ENCODE measurements around the gene LAMA5. TPM values are rescaled to one million over a fixed set of nuclear protein-coding genes. Genes with fewer than 3 reads are reported as not detected.

LAMA5 gene
- total and polyA plus RNA-seq, 2 donors (not counting 1 experiment from before 2014, with no cell fraction given): 52.9 to 83.5 TPM

GRCh38 chr20:62409086-62409853, 42.2 kb upstream of the LAMA5 start:
- intact Hi-C loops (cut with micrococcal nuclease): loop anchor here (5.0 kb wide), 1 partner anchor 528 kb away; the partner anchor contains the start of gene GID8
- no peaks in the 10 kb centered on the region for H3K9me3 Mint-ChIP-seq (ENCODE audit: insufficient read depth)
- no peaks in the 10 kb centered on the region for H3K36me3 ChIP-seq (replicated peaks in 1 of 2; ENCODE audit: control extremely low read depth in 1 of 2, control insufficient read depth in 1 of 2, extremely low read depth in 1 of 2, insufficient read depth in 2 of 2, low read length in 1 of 2)
- H3K27me3 Mint-ChIP-seq: no peaks in the 10 kb centered on the region
- peak overlapping the region; percentile 60 for H3K4me2 ChIP-seq (replicated peaks; ENCODE audit: low read depth, low read length, poor library complexity, severe bottlenecking)
- peak overlapping the region in 1 of 5 experiments; percentile 11 for H3K4me3 ChIP-seq (ENCODE audit: control extremely low read depth in 1 of 5, extremely low read depth in 1 of 5, insufficient read depth in 1 of 5, low read depth in 2 of 5, low read length in 4 of 5)
- peaks cover 30 to 41% of the 10 kb centered on the region in 2 donors for H3K4me1 ChIP-seq (ENCODE audit: control insufficient read depth in 2 of 2, insufficient read depth in 2 of 2, low read length in 2 of 2)
- no peaks in the 10 kb centered on the region for H3K9me3 ChIP-seq (ENCODE audit: control extremely low read depth in 1 of 3, control insufficient read depth in 2 of 3, insufficient read depth in 1 of 3, low read length in 2 of 3)
- H2AFZ ChIP-seq (ENCODE audit: insufficient read depth, low read depth, low read length, poor library complexity, severe bottlenecking): peak overlapping the region; percentile 66
- H3K4me3 Mint-ChIP-seq: peak overlapping the region; percentile 39
- CTCF ChIA-PET: interaction anchor here (0.9 to 2.2 kb wide), 6 partner anchors 9 to 383 kb away, joined by 3 to 11 read pairs (median 6); partner anchors contain the start of gene RPS21
- DNase-seq (no peak), ATAC-seq (ENCODE audit: low read depth) (no peak)
- no peak overlapping the region for H3K27ac ChIP-seq (ENCODE audit: low read length in 2 of 2)
- peak overlapping the region; percentile 41 for H3K27ac Mint-ChIP-seq
- H3K27me3 ChIP-seq (replicated peaks in 1 of 4; ENCODE audit: control extremely low read depth in 1 of 4, control insufficient read depth in 3 of 4, insufficient read depth in 4 of 4, low read length in 3 of 4): no peaks in the 10 kb centered on the region
- peaks cover 9% of the 10 kb centered on the region for H4K20me1 ChIP-seq (ENCODE audit: control insufficient read depth, insufficient read depth, low read length, poor library complexity, severe bottlenecking)
- peaks cover 23% of the 10 kb centered on the region for H3K79me2 ChIP-seq (ENCODE audit: control insufficient read depth, insufficient read depth, low read length)
- WGBS (ENCODE audit: insufficient coverage): 91% methylated on average over 11 of the region's 12 CpGs
- TF ChIP-seq EZH2 (IDR thresholded peaks at IDR 0.05; ENCODE audit: borderline replicate concordance, insufficient read depth, low read depth, low read length, poor library complexity, severe bottlenecking): no peak
- TF ChIP-seq, protein P1, sequence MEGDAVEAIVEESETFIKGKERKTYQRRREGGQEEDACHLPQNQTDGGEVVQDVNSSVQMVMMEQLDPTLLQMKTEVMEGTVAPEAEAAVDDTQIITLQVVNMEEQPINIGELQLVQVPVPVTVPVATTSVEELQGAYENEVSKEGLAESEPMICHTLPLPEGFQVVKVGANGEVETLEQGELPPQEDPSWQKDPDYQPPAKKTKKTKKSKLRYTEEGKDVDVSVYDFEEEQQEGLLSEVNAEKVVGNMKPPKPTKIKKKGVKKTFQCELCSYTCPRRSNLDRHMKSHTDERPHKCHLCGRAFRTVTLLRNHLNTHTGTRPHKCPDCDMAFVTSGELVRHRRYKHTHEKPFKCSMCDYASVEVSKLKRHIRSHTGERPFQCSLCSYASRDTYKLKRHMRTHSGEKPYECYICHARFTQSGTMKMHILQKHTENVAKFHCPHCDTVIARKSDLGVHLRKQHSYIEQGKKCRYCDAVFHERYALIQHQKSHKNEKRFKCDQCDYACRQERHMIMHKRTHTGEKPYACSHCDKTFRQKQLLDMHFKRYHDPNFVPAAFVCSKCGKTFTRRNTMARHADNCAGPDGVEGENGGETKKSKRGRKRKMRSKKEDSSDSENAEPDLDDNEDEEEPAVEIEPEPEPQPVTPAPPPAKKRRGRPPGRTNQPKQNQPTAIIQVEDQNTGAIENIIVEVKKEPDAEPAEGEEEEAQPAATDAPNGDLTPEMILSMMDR (IDR thresholded peaks at IDR 0.05): no peak
- peaks cover 26% of the 10 kb centered on the region for H3K4me1 Mint-ChIP-seq
- POLR2A ChIA-PET: interaction anchor here (2.8 kb wide), 1 partner anchor 22 kb away, joined by 7 read pairs; the partner anchor contains the start of gene RPS21
- no peak overlapping the region for H3K9ac ChIP-seq (ENCODE audit: low read length)

- no peaks in the 10 kb centered on the region for H3K9me3 Mint-ChIP-seq (ENCODE audit: insufficient read depth)
- ChIA-PET CTCF (interaction anchor here (1.5 to 1.6 kb wide), 2 partner anchors 26 to 107 kb away, joined by 5 to 8 read pairs; no protein-coding TSS in a partner anchor), POLR2A (interaction anchor here (2.8 kb wide), 1 partner anchor 22 kb away, joined by 7 read pairs; the partner anchor contains the start of gene RPS21)
- H4K20me1 ChIP-seq (ENCODE audit: control insufficient read depth, insufficient read depth, low read length, poor library complexity, severe bottlenecking): peaks cover 9% of the 10 kb centered on the region
- peaks cover 28% of the 10 kb centered on the region for H3K4me1 Mint-ChIP-seq
- DNase-seq (no peak), ATAC-seq (ENCODE audit: low read depth) (no peak)
- no peak overlapping the region for H3K27ac Mint-ChIP-seq
- no peaks in the 10 kb centered on the region for H3K27me3 ChIP-seq (replicated peaks in 1 of 4; ENCODE audit: control extremely low read depth in 1 of 4, control insufficient read depth in 3 of 4, insufficient read depth in 4 of 4, low read length in 3 of 4)
- H3K4me3 ChIP-seq (ENCODE audit: control extremely low read depth in 1 of 5, extremely low read depth in 1 of 5, insufficient read depth in 1 of 5, low read depth in 2 of 5, low read length in 4 of 5): no peak overlapping the region
- H3K4me1 ChIP-seq (ENCODE audit: control insufficient read depth in 2 of 2, insufficient read depth in 2 of 2, low read length in 2 of 2): peaks cover 30 to 41% of the 10 kb centered on the region in 2 donors
- TF ChIP-seq EZH2 (IDR thresholded peaks at IDR 0.05; ENCODE audit: borderline replicate concordance, insufficient read depth, low read depth, low read length, poor library complexity, severe bottlenecking): no peak
- TF ChIP-seq, protein P1 (IDR thresholded peaks at IDR 0.05): no peak
- no peaks in the 10 kb centered on the region for H3K9me3 ChIP-seq (ENCODE audit: control extremely low read depth in 1 of 3, control insufficient read depth in 2 of 3, insufficient read depth in 1 of 3, low read length in 2 of 3)
- intact Hi-C loops (cut with micrococcal nuclease): loop anchor here (5.0 kb wide), 1 partner anchor 529 kb away; the partner anchor contains the start of gene GID8
- H3K4me3 Mint-ChIP-seq: peak overlapping the region; percentile 34
- no peak overlapping the region for H3K9ac ChIP-seq (ENCODE audit: low read length)
- no peak overlapping the region for H3K27ac ChIP-seq (ENCODE audit: low read length in 2 of 2)
- H3K79me2 ChIP-seq (ENCODE audit: control insufficient read depth, insufficient read depth, low read length): peaks cover 23% of the 10 kb centered on the region
- H3K27me3 Mint-ChIP-seq: no peaks in the 10 kb centered on the region
- WGBS (ENCODE audit: insufficient coverage): 96% methylated on average over 12 of the region's 12 CpGs
- no peak overlapping the region for H2AFZ ChIP-seq (ENCODE audit: insufficient read depth, low read depth, low read length, poor library complexity, severe bottlenecking)
- no peaks in the 10 kb centered on the region for H3K36me3 ChIP-seq (replicated peaks in 1 of 2; ENCODE audit: control extremely low read depth in 1 of 2, control insufficient read depth in 1 of 2, extremely low read depth in 1 of 2, insufficient read depth in 2 of 2, low read length in 1 of 2)
- no peak overlapping the region for H3K4me2 ChIP-seq (replicated peaks; ENCODE audit: low read depth, low read length, poor library complexity, severe bottlenecking)
Measured at GRCh38 chr20:62408640-62409039, 41.5 kb upstream of the LAMA5 start.

All from B cell (primary cell).